Retinal pigment epithelial cell (primary cell): ENCODE measurements around the gene ESYT3.
"Not testable (repeated sequence)": the region's sequence is repeated elsewhere in the genome, so short reads cannot be mapped to it uniquely, and the experiment has no call there.

Source experiments
- DNase-seq: peaks from one replicate; pipeline ENCODE4 v3.0.0-alpha.2; 2010; ENCODE audit warnings: low read depth
- H3K4me3 ChIP-seq: 2 replicates; pipeline ENCODE4 v1.5.1; 2011; ENCODE audit warnings: mild to moderate bottlenecking, low read length, control low read depth, moderate library complexity
- CTCF ChIP-seq: conservative IDR thresholded peaks from 2 replicates; pipeline ENCODE4 v1.5.1; 2011; ENCODE audit warnings: low read depth, low read length, control low read depth, inconsistent platforms

Gene ESYT3

GRCh38 chr3:138494607-138494929, 60.2 kb downstream of the ESYT3 start:
- TF ChIP-seq CTCF = no peak
- no peak for DNase-seq
- H3K4me3 ChIP-seq = no peak overlapping the region

DNA sequence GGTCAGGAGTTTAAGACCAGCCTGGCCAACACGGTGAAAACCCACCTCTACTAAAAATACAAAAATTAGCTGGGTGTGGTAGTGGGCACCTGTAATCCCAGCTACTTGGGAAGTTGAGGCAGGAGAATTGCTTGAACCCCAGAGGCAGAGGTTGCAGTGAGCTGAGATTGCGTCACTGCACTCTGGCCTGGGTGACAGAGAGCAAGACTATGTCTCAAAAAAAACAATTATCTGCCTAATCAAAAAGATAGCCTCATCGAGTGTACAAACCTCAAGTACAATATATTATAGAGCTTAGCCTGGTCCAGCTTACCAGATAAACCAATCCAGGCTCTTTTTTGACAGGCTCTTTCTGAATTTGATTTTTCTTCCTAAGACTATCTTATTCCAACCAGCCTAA, 61.2 kb downstream of the ESYT3 start:
- DNase-seq, H3K4me3 ChIP-seq: not testable (repeated sequence)

DNA sequence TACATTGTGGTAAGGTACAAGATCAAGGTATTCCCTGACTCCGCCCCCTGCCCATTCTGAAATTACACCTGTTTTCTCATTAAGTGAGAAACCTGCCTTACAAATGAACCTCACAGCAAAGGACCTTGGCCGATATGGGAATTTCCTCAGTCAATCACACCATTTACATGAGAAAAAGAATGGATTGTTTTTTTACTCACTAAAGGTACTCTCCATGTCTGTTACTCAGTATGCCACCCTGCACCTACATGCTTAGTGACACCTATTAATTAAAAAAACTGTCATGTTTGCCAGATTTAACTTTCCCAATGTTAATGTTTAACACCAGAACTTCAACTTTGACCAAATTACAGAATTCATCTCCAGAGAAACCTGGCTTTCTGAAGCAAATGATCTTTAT, 62.0 kb downstream of the ESYT3 start:
- H3K4me3 ChIP-seq = no peak overlapping the region
- no peak for DNase-seq
- TF ChIP-seq CTCF = no peak

GRCh38 chr3:138497021-138497420, 62.6 kb downstream of the ESYT3 start:
- no peak for TF ChIP-seq CTCF
- no peak overlapping the region for H3K4me3 ChIP-seq
- no peak for DNase-seq

- no peak for DNase-seq
- TF ChIP-seq CTCF = no peak
- H3K4me3 ChIP-seq = no peak overlapping the region
Measured at GRCh38 chr3:138497851-138498250, 63.4 kb downstream of the ESYT3 start.

DNA sequence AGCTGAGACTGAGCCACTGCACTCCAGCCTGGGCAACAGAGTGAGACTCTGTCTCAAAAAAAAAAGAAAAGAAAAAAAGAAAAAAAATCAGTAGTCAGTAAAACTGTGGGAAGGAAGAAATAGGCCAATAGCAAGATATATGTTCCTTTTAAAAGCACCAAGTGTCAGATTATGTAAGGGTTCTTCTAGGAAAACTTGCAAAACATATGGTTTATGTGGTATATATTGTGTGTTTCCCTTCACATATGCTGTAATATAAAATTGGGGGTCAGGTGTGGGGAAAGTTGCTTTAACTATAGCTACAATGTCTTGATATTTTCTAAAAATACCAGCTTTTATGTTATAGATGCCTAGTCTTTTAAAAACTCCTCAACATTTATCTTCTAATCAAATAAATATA, 64.6 kb downstream of the ESYT3 start:
- no peak for TF ChIP-seq CTCF
- no peak for DNase-seq
- H3K4me3 ChIP-seq = no peak overlapping the region

DNA sequence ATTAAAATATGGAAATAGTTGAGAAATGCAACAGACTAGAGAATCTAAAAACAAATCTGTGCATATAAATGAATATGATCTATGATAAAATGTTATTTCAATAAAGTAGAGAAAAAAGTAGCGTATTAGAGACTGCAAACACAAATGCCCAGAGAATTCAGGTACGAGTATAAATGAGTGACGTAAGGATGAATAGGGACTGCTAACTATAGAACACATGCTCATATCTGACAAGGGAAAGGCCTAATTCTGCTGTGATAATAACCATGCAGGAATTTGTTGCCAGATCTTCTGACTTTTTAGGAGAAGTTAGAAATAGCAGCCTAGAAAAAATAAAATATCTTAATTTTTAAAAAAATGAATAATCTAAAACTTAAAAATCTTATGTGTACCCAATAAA, 73.1 kb downstream of the ESYT3 start:
- no peak overlapping the region for H3K4me3 ChIP-seq
- DNase-seq = no peak
- TF ChIP-seq CTCF = no peak

GRCh38 chr3:138509586-138509985, 75.2 kb downstream of the ESYT3 start:
- no peak for TF ChIP-seq CTCF

More at GRCh38 chr3:138509586-138509985, 75.2 kb downstream of the ESYT3 start:
- DNase-seq = no peak
- no peak overlapping the region for H3K4me3 ChIP-seq
